SH-SY5Y (cell line): ENCODE data around the gene IGFL4.

ENCODE experiments used
- GATA2 ChIP-seq: IDR thresholded peaks from 2 replicates; pipeline ENCODE4 v1.6.1; 2011; ENCODE audit warnings: mild to moderate bottlenecking, low read depth, low read length
- GATA3 ChIP-seq: IDR thresholded peaks from 2 replicates; pipeline ENCODE4 v1.6.1; 2011; ENCODE audit warnings: low read depth, mild to moderate bottlenecking, low read length, moderate library complexity

IGFL4 gene

DNA sequence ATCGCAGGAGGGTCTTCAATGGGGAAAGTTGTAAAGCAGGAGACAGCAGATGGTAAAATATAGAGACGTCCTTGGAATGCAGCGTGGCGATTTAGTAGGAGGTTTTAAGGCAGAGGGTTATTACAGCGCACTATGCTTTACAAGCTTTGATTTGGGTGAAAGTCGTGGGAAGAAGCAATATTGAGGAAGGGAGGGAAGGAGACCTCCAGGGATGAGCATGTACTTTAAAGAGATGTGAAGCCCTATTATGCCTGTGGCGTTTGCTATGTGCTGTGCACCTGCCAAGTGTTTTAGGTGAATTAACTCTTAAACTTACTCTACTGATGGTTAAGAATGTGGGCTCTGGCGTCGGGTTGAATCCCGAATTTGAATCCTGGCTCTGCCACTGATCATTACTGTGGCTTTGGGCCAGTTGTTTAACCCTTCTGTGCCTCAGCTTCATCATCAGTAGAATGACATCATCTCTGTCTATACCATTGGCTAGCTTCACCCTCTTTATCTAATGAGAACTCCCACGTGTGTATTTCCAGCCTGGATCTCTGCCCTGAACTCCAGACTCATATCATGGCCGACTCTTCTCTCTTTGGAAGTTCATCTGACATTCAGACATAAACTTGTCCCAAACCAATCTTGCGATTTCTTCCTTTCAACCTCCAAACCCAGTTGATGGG, 45.0 kb downstream of the IGFL4 start:
- TF ChIP-seq GATA2 (no peak), GATA3 (no peak)

DNA sequence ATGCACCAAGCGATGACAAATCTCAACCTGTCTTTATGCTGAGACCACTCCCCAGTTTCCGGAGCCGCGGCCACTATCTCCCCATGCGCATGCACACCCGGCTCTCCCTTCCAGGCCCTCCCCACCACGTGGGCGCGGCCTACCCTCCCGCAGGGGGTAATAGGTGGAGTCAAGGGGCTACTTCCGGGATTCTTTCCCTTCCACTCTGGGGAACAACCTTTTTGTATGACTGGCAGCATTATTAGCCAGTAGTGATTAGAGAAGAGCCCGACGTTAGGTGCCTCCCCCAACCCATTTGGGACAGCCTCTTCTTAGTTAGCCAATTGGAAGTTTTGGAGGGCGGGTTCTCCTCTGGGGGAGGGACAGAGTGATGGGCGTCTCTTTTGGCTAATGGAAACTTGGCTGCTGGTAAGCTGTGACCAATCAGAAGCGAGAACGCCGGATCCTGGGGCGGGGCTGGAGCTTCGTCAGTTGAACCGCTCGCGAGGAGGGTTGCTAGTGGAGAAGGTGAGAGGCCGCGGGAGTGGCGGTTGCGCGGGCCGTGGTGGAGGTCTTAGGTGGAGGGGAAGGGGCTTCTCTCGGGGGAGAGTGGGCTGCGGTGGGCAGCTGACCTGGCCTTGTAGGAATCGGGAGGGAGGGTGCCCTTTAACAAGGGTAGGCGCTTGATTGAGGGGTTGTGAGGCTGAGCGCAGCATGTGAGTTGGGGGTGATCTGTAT, 45.6 kb downstream of the IGFL4 start, which contains the start of gene CCDC61:
CCDC61 (plus strand) TSS at position 470 of the 717 bp plus-strand sequence. CDS start 7,552 bp downstream, outside the sequence.
- no peak for TF ChIP-seq GATA2

DNA sequence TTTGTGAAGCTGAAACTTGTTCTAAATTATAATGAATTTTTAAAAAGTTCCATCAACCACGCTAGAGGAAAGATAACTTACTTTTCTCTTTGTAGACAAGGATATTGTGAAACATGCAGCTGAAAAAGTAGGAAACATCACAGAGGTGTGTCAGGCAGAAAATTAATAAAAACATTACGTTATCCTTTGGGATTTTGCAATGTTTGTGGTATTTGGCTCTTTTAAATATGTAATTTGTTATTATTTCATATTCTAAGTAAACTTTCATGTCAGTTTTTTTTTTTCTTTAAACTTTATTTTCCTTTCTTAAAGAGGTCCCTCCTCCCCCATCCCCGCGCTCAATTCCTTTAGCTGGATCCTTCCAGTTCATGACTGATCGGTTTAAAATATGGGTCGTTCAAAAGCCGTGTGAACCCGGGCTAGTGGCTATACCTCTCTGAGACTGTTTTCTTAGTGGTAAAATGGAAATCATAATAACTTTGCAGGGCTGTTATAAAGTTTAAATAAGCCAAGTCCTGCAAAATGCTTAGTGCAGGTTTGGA, 46.3 kb downstream of the IGFL4 start:
- TF ChIP-seq GATA3 (no peak), GATA2 (no peak)

DNA sequence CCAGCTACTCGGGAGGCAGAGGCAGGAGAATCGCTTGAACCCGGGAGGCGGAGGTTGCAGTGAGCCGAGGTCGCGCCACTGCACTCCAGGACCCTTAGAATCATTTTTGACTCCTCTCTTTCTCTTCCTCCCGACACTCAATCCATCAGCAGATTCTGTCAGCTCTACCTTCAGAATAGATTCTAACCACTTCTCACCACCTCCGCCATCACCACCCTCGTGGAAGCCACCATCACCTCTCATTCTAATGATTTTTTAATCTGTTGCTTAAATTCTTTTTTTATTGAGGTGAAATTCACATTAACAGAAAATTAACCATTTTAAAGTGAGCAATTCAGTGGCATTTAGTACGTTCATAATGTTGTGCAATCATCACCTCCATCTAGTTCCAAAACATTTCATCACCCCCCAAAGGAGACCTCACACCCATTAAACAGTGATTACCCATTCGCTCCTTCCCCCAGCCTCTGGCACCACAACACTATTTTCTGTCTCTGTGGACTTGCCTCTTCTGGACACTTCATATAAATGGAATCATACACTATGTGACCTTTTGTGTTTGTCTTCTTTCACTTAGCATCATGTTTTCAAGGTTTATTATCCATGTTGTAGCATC, 50.6 kb downstream of the IGFL4 start:
- TF ChIP-seq GATA2, result no peak
- no peak for TF ChIP-seq GATA3
